Measurements from ENCODE around the gene MYLIP. TPM values are rescaled to one million over a fixed set of nuclear protein-coding genes. Genes with fewer than 3 reads are reported as not detected.

Gene MYLIP
- total RNA-seq, 2 experiments from 2014 or later, result 25.8 to 27.0 TPM

- Mint-ChIP-seq H3K27ac (no peak overlapping the region), H3K4me1 (peaks cover 1% of the 10 kb centered on the region), H3K27me3 (peaks cover 40% of the 10 kb centered on the region), H3K36me3 (no peaks in the 10 kb centered on the region), H3K9me3 (no peaks in the 10 kb centered on the region), H3K4me3 (no peak overlapping the region)
- no peak for DNase-seq
- POLR2A ChIA-PET, result no interaction called here
- ATAC-seq (ENCODE audit: low read depth), result no peak
Observed at GRCh38 chr6:16124198-16125180, 4.4 kb upstream of the MYLIP start.

GRCh38 chr6:16126056-16126455, 2.8 kb upstream of the MYLIP start:
- H3K27me3 Mint-ChIP-seq, result peaks cover 34% of the 10 kb centered on the region
- POLR2A ChIA-PET, result no interaction called here
- H3K4me3 Mint-ChIP-seq, result no peak overlapping the region
- peaks cover 2% of the 10 kb centered on the region for H3K4me1 Mint-ChIP-seq
- DNase-seq (no peak), ATAC-seq (ENCODE audit: low read depth) (no peak)
- H3K9me3 Mint-ChIP-seq, result no peaks in the 10 kb centered on the region
- H3K27ac Mint-ChIP-seq, result no peak overlapping the region
- H3K36me3 Mint-ChIP-seq, result peaks cover under 1% of the 10 kb centered on the region

- H3K27me3 Mint-ChIP-seq, result peaks cover 33% of the 10 kb centered on the region
- DNase-seq, result no peak
- H3K36me3 Mint-ChIP-seq, result peaks cover 6% of the 10 kb centered on the region
- no peak overlapping the region for H3K27ac Mint-ChIP-seq
- POLR2A ChIA-PET, result interaction anchor here (0.8 kb wide), 1 partner anchor 53 kb away, joined by 3 read pairs; no protein-coding TSS in a partner anchor
- ATAC-seq (ENCODE audit: low read depth), result no peak
- H3K9me3 Mint-ChIP-seq, result no peaks in the 10 kb centered on the region
- H3K4me3 Mint-ChIP-seq, result no peak overlapping the region
- peaks cover 8% of the 10 kb centered on the region for H3K4me1 Mint-ChIP-seq
Observed at GRCh38 chr6:16126861-16127260, 2.0 kb upstream of the MYLIP start.

GRCh38 chr6:16127471-16127870, 1.4 kb upstream of the MYLIP start:
- no peaks in the 10 kb centered on the region for H3K9me3 Mint-ChIP-seq
- peaks cover 11% of the 10 kb centered on the region for H3K4me1 Mint-ChIP-seq
- POLR2A ChIA-PET, result interaction anchor here (0.6 to 0.8 kb wide), 2 partner anchors 31 to 53 kb away, joined by 3 read pairs; no protein-coding TSS in a partner anchor
- peaks cover 6% of the 10 kb centered on the region for H3K36me3 Mint-ChIP-seq
- H3K27me3 Mint-ChIP-seq, result peaks cover 30% of the 10 kb centered on the region
- no peak overlapping the region for H3K27ac Mint-ChIP-seq
- H3K4me3 Mint-ChIP-seq, result peak overlapping the region; percentile 67
- ATAC-seq (ENCODE audit: low read depth), result no peak
- DNase-seq, result no peak

GRCh38 chr6:16129623-16130401, 926 bp downstream of the MYLIP start:
- POLR2A ChIA-PET, result interaction anchor here (0.6 to 3.4 kb wide), 12 partner anchors 8 to 629 kb away, joined by 4 to 31 read pairs (median 12); partner anchors contain the start of gene GMPR
- Mint-ChIP-seq H3K27ac (peak overlapping the region; percentile 89), H3K4me3 (peak overlapping the region; percentile 90), H3K4me1 (peaks cover 28% of the 10 kb centered on the region), H3K36me3 (peaks cover 20% of the 10 kb centered on the region), H3K27me3 (peaks cover 18% of the 10 kb centered on the region), H3K9me3 (no peaks in the 10 kb centered on the region)
- DNase-seq, result no peak
- ATAC-seq (ENCODE audit: low read depth), result peak; percentile 1

GRCh38 chr6:16130437-16130891, 1.6 kb downstream of the MYLIP start:
- Mint-ChIP-seq H3K36me3 (peaks cover 24% of the 10 kb centered on the region), H3K9me3 (no peaks in the 10 kb centered on the region), H3K27me3 (peaks cover 14% of the 10 kb centered on the region), H3K4me3 (peak overlapping the region; percentile 90), H3K27ac (peak overlapping the region; percentile 89), H3K4me1 (peaks cover 35% of the 10 kb centered on the region)
- ATAC-seq (ENCODE audit: low read depth) (no peak), DNase-seq (no peak)
- POLR2A ChIA-PET, result interaction anchor here (0.6 to 3.4 kb wide), 8 partner anchors 11 to 629 kb away, joined by 3 to 30 read pairs (median 6); partner anchors contain the start of gene GMPR

GRCh38 chr6:16130932-16131387, 2.1 kb downstream of the MYLIP start:
- Mint-ChIP-seq H3K36me3 (peaks cover 24% of the 10 kb centered on the region), H3K4me1 (peaks cover 37% of the 10 kb centered on the region), H3K4me3 (peak overlapping the region; percentile 90), H3K27me3 (peaks cover 14% of the 10 kb centered on the region), H3K27ac (peak overlapping the region; percentile 89), H3K9me3 (no peaks in the 10 kb centered on the region)
- ATAC-seq (ENCODE audit: low read depth), result peak; percentile 66
- POLR2A ChIA-PET, result interaction anchor here (0.7 to 3.4 kb wide), 10 partner anchors 10 to 628 kb away, joined by 3 to 30 read pairs (median 4); partner anchors contain the start of gene GMPR
- no peak for DNase-seq

- peaks cover 24% of the 10 kb centered on the region for H3K36me3 Mint-ChIP-seq
- H3K4me1 Mint-ChIP-seq, result peaks cover 54% of the 10 kb centered on the region
- H3K27ac Mint-ChIP-seq, result peak overlapping the region; percentile 70
- DNase-seq, result no peak
- H3K9me3 Mint-ChIP-seq, result no peaks in the 10 kb centered on the region
- POLR2A ChIA-PET, result interaction anchor here (1.0 kb wide), 1 partner anchor 47 kb away, joined by 4 read pairs; no protein-coding TSS in a partner anchor
- peak overlapping the region; percentile 69 for H3K4me3 Mint-ChIP-seq
- no peak for ATAC-seq (ENCODE audit: low read depth)
- H3K27me3 Mint-ChIP-seq, result peaks cover under 1% of the 10 kb centered on the region
Observed at GRCh38 chr6:16132909-16133308, 4.0 kb downstream of the MYLIP start.

GRCh38 chr6:16134430-16134829, 5.5 kb downstream of the MYLIP start:
- ATAC-seq (ENCODE audit: low read depth) (no peak), DNase-seq (no peak)
- POLR2A ChIA-PET, result interaction anchor here (0.7 to 1.1 kb wide), 2 partner anchors 25 to 46 kb away, joined by 3 read pairs; no protein-coding TSS in a partner anchor
- Mint-ChIP-seq H3K27me3 (no peaks in the 10 kb centered on the region), H3K4me3 (peak overlapping the region; percentile 9), H3K36me3 (peaks cover 24% of the 10 kb centered on the region), H3K4me1 (peaks cover 63% of the 10 kb centered on the region), H3K9me3 (no peaks in the 10 kb centered on the region), H3K27ac (no peak overlapping the region)

- H3K4me1 Mint-ChIP-seq, result peaks cover 66% of the 10 kb centered on the region
- ATAC-seq (ENCODE audit: low read depth) (no peak), DNase-seq (no peak)
- POLR2A ChIA-PET, result no interaction called here
- no peaks in the 10 kb centered on the region for H3K27me3 Mint-ChIP-seq
- peak overlapping the region; percentile 8 for H3K4me3 Mint-ChIP-seq
- H3K36me3 Mint-ChIP-seq, result peaks cover 24% of the 10 kb centered on the region
- peak overlapping the region; percentile 1 for H3K27ac Mint-ChIP-seq
- no peaks in the 10 kb centered on the region for H3K9me3 Mint-ChIP-seq
Observed at GRCh38 chr6:16135066-16135465, 6.2 kb downstream of the MYLIP start.

- peak overlapping the region; percentile 77 for H3K27ac Mint-ChIP-seq
- no peaks in the 10 kb centered on the region for H3K27me3 Mint-ChIP-seq
- POLR2A ChIA-PET, result interaction anchor here (0.7 to 1.5 kb wide), 2 partner anchors 44 to 103 kb away, joined by 4 to 5 read pairs; no protein-coding TSS in a partner anchor
- H3K4me3 Mint-ChIP-seq, result peak overlapping the region; percentile 69
- DNase-seq, result no peak
- H3K4me1 Mint-ChIP-seq, result peaks cover 67% of the 10 kb centered on the region
- peak; percentile 49 for ATAC-seq (ENCODE audit: low read depth)
- H3K36me3 Mint-ChIP-seq, result peaks cover 33% of the 10 kb centered on the region
- H3K9me3 Mint-ChIP-seq, result peaks cover 1% of the 10 kb centered on the region
Observed at GRCh38 chr6:16136091-16136490, 7.2 kb downstream of the MYLIP start.

GRCh38 chr6:16136621-16137450, 8.0 kb downstream of the MYLIP start:
- Mint-ChIP-seq H3K4me3 (peak overlapping the region; percentile 69), H3K27me3 (no peaks in the 10 kb centered on the region), H3K9me3 (peaks cover 2% of the 10 kb centered on the region), H3K27ac (peak overlapping the region; percentile 77), H3K36me3 (peaks cover 33% of the 10 kb centered on the region), H3K4me1 (peaks cover 61% of the 10 kb centered on the region)
- no peak for DNase-seq
- ATAC-seq (ENCODE audit: low read depth), result peak; percentile 82
- POLR2A ChIA-PET, result interaction anchor here (0.7 to 2.5 kb wide), 4 partner anchors 8 to 269 kb away, joined by 3 to 23 read pairs (median 4); partner anchors contain the start of gene MYLIP
